Gastroesophageal sphincter (tissue), 3 donors: ENCODE measurements around the gene KIFC1.

ENCODE experiments used
- POLR2A ChIP-seq, 2 donors: fragments of 450-650 bp; IDR thresholded peaks; one replicate each; pipeline ENCODE4 v1.6.1; 2017; ENCODE audit warnings: antibody characterized with exemption in 2 of 2, mild to moderate bottlenecking in 2 of 2, moderate library complexity in 1 of 2
- TF ChIP-seq, protein P1 (sequence below), 4 experiments: fragments of 200-600 bp in 2 of 4; fragments of 450-650 bp in 2 of 4; sonication (generic) in 1 of 4; IDR thresholded peaks; one replicate each; pipeline ENCODE4 v1.5.1; 2017 to 2019; ENCODE audit warnings: antibody characterized with exemption in 4 of 4, mild to moderate bottlenecking in 2 of 4, moderate library complexity in 2 of 4

DNA sequence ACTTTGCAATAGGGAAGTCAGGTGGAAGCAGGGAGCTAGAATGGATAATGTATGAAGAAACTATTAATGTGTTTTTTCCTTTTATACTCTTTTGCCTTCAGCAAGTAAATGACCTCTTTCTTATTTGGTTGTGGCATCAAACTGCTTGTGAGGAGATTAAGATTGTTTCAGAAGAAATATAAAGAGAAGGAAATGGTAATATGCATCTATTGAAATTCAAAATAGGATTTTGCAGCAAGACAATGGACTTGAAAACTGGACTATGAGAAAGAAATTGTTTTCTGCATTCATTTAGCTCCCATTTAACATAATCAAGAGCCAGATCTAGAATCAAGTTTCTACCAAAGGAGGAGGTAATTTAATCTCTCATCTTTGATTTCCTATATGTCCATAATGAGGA lies 32.3 kb upstream of the KIFC1 start:
- TF ChIP-seq, protein P1, sequence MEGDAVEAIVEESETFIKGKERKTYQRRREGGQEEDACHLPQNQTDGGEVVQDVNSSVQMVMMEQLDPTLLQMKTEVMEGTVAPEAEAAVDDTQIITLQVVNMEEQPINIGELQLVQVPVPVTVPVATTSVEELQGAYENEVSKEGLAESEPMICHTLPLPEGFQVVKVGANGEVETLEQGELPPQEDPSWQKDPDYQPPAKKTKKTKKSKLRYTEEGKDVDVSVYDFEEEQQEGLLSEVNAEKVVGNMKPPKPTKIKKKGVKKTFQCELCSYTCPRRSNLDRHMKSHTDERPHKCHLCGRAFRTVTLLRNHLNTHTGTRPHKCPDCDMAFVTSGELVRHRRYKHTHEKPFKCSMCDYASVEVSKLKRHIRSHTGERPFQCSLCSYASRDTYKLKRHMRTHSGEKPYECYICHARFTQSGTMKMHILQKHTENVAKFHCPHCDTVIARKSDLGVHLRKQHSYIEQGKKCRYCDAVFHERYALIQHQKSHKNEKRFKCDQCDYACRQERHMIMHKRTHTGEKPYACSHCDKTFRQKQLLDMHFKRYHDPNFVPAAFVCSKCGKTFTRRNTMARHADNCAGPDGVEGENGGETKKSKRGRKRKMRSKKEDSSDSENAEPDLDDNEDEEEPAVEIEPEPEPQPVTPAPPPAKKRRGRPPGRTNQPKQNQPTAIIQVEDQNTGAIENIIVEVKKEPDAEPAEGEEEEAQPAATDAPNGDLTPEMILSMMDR (IDR thresholded peaks at IDR 0.05), result no peak
- no peak for TF ChIP-seq POLR2A (IDR thresholded peaks at IDR 0.05)
